ENCODE data around the gene SCN8A. TPM values are rescaled to one million over a fixed set of nuclear protein-coding genes. Genes with fewer than 3 reads are reported as not detected.
A peak's percentile ranks its signal among the peaks of the same experiment; 100 is the strongest.

SCN8A gene
- total and polyA plus RNA-seq, 2 experiments from 2014 or later: 4.6 to 23.9 TPM

DNA sequence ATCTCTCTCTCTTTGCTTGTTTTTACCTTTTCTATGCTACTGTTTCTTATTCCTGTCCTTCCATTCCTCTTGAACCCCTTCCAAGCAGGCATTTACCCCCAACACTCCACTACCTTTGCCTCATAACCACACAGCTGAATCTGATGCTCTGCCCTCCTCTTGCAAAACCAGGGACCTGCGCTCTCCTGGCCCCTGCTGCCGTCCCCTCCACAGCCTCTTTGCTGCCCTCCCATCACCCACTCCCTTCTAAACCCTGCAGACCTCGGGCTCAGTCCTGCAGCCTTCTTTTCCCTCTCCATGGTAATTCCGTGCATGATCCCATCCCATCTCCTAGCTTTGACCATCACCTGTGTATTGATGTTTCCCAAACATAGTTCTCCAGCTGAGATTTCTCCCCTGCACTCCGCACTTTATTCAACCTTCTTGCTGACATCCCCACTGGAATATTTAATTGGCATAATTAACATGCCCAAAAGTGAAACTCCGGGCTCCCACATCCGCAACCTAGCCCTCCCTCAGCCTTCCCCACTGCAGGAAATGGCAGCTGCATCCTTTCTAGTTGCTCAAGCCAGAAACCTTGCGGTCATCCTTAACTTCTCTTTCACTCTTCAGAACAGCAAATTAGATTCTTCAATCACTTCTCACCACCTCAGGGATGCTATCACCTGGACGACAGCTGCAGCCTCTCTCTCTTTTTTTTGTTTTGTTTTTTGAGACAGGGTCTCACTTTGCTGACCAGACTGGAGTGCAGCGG is 241.5 kb downstream of the SCN8A start:
- ATAC-seq: no peak
- Histone ChIP-seq H3K4me2 (peak overlapping the region; percentile 70; the same call in 1 of the 2 replicates), H3K27ac (ENCODE audit: low read depth) (no peak overlapping the region), H3F3A (replicated peaks; ENCODE audit: low read depth) (peaks cover 6% of the 10 kb centered on the region; the same call in 1 of the 2 replicates), H2AFZ (no peak overlapping the region), H3K4me1 (ENCODE audit: insufficient read depth) (peaks cover 68% of the 10 kb centered on the region), H3K36me3 (ENCODE audit: insufficient read depth) (no peaks in the 10 kb centered on the region), H3K4me3 (peak overlapping the region; percentile 26; the same call in 1 of the 2 replicates), H3K9me2 (ENCODE audit: insufficient read depth) (0 out of 2 replicates have a peak, but pooled peaks cover 3% of the 10 kb centered on the region), H3K27me3 (ENCODE audit: insufficient read depth) (no peaks in the 10 kb centered on the region), H4K20me1 (replicated peaks; ENCODE audit: insufficient read depth) (no peaks in the 10 kb centered on the region), H3K79me2 (replicated peaks; ENCODE audit: insufficient read depth) (no peaks in the 10 kb centered on the region)
- Mint-ChIP-seq H3K4me3 (peak overlapping the region; percentile 34; the same call in 1 of the 3 replicates), H3K27ac (no peak overlapping the region), H3K9me3 (no peaks in the 10 kb centered on the region), H3K36me3 (ENCODE audit: low read depth) (peaks cover 4% of the 10 kb centered on the region; the same call in 1 of the 3 replicates), H3K4me1 (peaks cover 74% of the 10 kb centered on the region), H3K27me3 (ENCODE audit: insufficient read depth, low read depth, poor library complexity) (peaks cover 33% of the 10 kb centered on the region)
- TF ChIP-seq, protein P1, sequence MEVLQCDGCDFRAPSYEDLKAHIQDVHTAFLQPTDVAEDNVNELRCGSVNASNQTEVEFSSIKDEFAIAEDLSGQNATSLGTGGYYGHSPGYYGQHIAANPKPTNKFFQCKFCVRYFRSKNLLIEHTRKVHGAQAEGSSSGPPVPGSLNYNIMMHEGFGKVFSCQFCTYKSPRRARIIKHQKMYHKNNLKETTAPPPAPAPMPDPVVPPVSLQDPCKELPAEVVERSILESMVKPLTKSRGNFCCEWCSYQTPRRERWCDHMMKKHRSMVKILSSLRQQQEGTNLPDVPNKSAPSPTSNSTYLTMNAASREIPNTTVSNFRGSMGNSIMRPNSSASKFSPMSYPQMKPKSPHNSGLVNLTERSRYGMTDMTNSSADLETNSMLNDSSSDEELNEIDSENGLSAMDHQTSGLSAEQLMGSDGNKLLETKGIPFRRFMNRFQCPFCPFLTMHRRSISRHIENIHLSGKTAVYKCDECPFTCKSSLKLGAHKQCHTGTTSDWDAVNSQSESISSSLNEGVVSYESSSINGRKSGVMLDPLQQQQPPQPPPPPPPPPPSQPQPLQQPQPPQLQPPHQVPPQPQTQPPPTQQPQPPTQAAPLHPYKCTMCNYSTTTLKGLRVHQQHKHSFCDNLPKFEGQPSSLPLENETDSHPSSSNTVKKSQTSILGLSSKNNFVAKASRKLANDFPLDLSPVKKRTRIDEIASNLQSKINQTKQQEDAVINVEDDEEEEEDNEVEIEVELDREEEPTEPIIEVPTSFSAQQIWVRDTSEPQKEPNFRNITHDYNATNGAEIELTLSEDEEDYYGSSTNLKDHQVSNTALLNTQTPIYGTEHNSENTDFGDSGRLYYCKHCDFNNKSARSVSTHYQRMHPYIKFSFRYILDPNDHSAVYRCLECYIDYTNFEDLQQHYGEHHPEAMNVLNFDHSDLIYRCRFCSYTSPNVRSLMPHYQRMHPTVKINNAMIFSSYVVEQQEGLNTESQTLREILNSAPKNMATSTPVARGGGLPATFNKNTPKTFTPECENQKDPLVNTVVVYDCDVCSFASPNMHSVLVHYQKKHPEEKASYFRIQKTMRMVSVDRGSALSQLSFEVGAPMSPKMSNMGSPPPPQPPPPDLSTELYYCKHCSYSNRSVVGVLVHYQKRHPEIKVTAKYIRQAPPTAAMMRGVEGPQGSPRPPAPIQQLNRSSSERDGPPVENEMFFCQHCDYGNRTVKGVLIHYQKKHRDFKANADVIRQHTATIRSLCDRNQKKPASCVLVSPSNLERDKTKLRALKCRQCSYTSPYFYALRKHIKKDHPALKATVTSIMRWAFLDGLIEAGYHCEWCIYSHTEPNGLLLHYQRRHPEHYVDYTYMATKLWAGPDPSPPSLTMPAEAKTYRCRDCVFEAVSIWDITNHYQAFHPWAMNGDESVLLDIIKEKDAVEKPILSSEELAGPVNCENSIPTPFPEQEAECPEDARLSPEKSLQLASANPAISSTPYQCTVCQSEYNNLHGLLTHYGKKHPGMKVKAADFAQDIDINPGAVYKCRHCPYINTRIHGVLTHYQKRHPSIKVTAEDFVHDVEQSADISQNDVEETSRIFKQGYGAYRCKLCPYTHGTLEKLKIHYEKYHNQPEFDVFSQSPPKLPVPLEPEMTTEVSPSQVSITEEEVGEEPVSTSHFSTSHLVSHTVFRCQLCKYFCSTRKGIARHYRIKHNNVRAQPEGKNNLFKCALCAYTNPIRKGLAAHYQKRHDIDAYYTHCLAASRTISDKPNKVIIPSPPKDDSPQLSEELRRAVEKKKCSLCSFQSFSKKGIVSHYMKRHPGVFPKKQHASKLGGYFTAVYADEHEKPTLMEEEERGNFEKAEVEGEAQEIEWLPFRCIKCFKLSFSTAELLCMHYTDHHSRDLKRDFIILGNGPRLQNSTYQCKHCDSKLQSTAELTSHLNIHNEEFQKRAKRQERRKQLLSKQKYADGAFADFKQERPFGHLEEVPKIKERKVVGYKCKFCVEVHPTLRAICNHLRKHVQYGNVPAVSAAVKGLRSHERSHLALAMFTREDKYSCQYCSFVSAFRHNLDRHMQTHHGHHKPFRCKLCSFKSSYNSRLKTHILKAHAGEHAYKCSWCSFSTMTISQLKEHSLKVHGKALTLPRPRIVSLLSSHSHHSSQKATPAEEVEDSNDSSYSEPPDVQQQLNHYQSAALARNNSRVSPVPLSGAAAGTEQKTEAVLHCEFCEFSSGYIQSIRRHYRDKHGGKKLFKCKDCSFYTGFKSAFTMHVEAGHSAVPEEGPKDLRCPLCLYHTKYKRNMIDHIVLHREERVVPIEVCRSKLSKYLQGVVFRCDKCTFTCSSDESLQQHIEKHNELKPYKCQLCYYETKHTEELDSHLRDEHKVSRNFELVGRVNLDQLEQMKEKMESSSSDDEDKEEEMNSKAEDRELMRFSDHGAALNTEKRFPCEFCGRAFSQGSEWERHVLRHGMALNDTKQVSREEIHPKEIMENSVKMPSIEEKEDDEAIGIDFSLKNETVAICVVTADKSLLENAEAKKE (CRISPR knock-in tag; IDR thresholded peaks at IDR 0.05): no peak
- TF ChIP-seq STAT1 (IDR thresholded peaks at IDR 0.05; ENCODE audit: unreplicated experiment) (no peak), JUNB (IDR thresholded peaks at IDR 0.05; ENCODE audit: unreplicated experiment) (no peak), CREB1 (CRISPR knock-in tag; IDR thresholded peaks at IDR 0.05; ENCODE audit: low read depth) (no peak), ZNF331 (CRISPR knock-in tag; IDR thresholded peaks at IDR 0.05; ENCODE audit: low read depth) (no peak), POLR2AphosphoS5 (IDR thresholded peaks at IDR 0.05; ENCODE audit: low read depth) (no peak)
- TF ChIP-seq, protein P2, sequence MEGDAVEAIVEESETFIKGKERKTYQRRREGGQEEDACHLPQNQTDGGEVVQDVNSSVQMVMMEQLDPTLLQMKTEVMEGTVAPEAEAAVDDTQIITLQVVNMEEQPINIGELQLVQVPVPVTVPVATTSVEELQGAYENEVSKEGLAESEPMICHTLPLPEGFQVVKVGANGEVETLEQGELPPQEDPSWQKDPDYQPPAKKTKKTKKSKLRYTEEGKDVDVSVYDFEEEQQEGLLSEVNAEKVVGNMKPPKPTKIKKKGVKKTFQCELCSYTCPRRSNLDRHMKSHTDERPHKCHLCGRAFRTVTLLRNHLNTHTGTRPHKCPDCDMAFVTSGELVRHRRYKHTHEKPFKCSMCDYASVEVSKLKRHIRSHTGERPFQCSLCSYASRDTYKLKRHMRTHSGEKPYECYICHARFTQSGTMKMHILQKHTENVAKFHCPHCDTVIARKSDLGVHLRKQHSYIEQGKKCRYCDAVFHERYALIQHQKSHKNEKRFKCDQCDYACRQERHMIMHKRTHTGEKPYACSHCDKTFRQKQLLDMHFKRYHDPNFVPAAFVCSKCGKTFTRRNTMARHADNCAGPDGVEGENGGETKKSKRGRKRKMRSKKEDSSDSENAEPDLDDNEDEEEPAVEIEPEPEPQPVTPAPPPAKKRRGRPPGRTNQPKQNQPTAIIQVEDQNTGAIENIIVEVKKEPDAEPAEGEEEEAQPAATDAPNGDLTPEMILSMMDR (conservative IDR thresholded peaks at IDR 0.05; ENCODE audit: low read depth in 2 of 2): no peak
- DNase-seq (ENCODE audit: low spot score): peak; percentile 30

Data from GM23338 (cell line).